NCI-H82 treated with DMSO at 0.1 percent for 48 hours (cell line): ENCODE results near the gene ZHX3.

Experiments
- DNase-seq: peaks from one replicate; lab custom pipeline; 2025; ENCODE audit not compliant: unreplicated experiment; lab: John Stamatoyannopoulos, UW

The ZHX3 gene

GRCh38 chr20:41317546-41318270 lies at the start of gene ZHX3:
Gene ZHX3, minus strand, starts transcription at chr20:41317731. Its CDS starts 112,815 bp downstream, at chr20:41204916.
- peak; percentile 86 for DNase-seq

DNA sequence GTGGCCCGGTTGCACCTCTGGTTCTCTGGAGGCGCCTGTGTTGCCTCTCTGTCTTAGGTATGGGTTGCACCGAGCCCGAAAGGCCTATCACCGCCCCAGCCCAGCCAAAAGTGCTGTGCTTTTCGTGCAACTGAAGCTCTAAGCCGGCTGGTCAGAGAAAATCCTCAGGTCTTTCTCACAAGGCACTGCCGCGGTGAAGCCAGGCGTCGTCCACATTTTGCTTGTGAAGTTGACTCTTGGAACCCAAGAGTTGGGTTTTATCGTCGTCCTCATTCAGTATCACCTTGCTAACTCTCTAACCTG lies 49.8 kb upstream of the ZHX3 start:
- no peak for DNase-seq

DNA sequence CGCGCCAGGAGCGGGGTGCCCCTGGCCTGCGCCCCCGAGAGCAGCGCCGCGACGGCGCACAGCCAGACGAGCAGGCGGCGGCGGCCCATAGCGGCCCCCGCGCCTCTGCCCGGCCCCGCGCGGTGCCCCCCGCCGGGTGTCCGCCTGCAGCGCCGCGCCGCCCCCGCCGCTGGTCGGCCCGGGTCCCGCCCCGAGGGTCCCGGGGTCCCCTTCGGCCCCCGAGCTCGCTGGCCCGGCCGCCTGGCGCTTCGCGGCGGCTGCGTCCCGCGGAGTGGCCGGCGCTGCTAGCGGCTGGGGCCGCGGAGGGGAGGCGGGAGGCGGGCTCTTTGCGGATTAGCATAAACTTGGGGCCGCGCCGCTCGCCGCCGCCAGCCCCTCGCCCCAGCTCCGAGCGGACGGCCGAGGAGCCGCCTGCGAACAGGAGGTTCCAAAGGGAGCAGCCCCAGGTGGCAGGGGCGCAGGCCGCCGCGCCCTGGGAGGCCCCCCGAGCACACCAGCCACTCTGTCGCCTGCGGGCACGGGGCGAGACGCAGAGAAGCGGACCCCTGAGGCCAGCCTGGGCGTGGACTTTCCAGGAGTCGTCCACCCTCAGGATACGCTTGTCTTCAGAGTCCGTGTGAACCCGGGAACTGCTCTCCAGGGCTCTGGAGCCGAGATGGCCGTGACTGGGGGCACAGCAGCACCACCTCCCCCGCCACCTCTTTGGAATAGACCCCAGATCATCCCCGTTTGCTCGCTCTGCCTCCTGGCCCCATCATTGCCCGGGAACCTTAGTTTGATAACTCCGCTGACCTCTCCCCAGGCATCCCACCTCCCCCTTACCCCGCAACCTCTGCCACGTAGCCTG lies 49.2 kb upstream of the ZHX3 start, which contains the start of gene EMILIN3:
TSS of gene EMILIN3 (minus strand) at position 273 of the 847 bp plus-strand sequence. CDS start at position 89, 184 bp downstream.
- DNase-seq: no peak

GRCh38 chr20:41365777-41366545 lies 48.4 kb upstream of the ZHX3 start:
- no peak for DNase-seq

- DNase-seq: no peak
Measured at GRCh38 chr20:41364967-41365765, 47.6 kb upstream of the ZHX3 start.

DNA sequence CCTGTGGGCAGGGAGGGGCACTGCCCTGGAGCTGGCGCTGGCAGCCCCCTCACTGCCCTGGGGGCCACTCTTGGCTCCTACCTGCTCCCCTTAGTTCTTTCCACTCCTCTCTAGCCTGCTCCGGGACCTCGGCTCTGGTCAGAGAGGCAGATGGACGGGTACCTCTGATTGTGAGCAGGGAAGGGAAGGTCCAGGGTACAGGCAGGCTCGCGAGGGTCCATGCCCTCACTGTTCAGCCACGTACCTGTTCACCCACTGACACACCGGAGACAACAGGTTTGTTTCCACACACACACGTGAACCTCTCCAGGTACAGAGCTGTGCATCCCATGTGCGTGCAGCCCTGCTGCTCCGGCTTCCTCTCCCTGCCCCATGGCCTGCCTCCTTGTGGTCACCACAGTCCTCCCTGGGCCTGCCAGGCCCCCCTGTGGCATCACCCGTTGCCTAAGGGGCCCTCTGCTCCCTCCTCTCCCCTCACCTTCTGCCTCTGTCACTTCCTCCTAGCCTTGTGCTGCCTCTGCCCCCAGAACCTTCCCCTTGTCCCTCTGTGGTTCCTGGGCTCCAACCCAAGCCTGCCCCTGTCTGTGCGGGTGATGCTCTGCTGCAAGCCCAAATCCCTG lies 46.8 kb upstream of the ZHX3 start:
- no peak for DNase-seq

DNA sequence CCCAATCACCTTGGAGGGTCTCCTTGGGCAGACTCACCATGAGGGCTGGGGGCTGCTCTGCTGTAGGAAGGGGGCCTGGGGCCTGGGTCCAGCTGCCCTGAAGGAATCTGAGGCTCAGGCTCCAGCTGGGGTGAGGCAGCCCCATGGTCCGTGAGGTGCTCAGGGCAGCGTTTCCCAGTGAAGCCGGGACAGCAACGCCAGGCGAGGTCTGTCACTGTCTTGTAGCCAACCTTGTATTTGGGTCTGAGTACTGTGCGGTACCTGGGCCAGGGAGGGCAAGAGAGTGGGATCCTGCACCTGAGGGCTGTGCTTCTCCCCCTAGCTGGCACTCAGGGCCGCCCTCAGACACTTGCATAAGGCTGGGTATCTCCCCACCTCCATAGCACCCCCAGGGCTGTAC lies 46.1 kb upstream of the ZHX3 start:
- no peak for DNase-seq

DNA sequence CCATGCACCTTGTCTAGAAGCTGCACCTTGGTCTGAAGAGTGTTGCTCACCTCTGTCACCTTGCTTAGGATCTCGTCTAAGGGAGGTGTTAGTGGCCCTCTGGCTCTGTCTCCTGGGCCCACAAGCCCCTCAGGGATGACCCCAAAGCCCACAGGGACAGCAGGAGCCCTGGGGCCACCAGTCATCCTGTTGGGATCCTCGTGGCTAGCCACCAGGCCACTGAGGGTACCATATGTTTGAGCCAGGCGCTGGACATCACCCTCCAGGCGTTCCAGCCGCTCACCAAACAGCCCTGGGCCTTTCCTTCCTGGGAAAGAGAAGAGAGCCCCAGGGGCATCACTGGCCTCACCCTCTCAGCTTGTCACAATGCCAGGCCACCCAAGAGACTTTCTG lies 45.2 kb upstream of the ZHX3 start:
- DNase-seq: no peak

GRCh38 chr20:41361757-41362747 lies 44.5 kb upstream of the ZHX3 start:
- no peak for DNase-seq

DNA sequence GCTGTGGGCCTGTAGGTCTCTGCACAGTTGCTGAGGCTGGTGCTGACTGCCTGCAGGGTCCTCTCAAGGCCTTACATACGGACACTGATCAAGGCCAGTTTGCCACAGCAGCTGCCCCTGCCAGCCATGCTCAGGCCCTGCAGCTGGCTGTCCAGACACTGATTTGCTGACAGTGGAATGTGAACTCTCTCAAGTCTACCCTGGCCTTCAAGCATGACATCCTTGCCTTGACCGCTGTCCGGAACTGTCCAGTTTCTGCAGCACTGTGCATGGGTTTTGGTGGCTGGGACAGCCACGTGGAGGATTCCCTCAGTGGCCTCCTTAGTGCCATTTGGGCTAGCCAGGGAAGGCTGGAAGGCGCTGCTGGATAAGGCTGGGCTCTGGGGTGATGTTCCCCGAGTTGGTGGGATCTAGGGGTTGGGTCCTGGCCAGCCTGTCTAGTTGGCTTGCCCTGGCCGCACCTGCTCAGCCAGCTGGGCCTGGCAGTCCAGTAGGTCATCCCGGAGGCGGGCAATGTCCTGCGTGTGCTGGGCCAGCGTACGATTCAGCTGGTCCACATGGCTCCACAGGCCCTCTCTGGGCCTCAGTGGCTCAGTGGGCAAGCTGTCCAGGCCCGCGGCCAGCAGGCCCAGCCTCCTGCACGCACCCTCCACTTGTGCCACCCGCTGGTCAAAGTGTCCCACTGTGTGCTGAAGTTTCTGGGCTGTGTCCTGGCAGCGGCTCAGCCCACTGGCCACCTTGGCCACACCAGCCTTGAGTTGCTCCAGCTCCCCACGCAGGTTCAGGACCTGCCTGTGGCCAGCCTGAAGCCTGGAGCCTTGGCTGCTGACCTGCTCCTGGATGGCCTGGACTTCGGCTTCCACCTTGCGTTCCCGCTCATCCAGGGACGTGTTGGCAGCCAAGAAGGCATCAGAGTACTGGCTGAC lies 43.6 kb upstream of the ZHX3 start:
- no peak for DNase-seq

DNA sequence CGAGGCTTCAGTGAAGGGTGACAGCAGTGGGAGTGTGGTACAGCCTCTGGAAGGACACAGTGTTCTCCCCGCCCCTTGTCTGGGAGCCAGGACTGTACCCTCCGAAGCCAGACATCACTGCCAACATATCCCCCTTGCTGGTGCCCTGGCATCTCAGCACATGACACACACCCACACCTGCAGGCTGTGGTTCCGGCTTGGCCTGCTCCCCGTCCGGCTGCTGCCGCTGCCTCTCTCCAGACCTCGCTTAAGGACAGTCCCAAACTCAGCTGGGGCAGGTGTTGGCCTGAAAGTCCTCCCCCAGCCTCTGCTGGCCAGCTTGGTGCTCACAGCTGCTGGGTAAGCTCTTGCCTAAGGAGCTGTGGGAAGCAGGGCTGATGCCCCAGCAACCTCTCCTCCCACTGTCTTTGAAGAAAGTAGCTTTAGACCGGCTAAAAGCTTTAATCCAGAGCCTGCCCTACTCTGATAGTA lies 42.0 kb upstream of the ZHX3 start:
- DNase-seq: no peak

DNA sequence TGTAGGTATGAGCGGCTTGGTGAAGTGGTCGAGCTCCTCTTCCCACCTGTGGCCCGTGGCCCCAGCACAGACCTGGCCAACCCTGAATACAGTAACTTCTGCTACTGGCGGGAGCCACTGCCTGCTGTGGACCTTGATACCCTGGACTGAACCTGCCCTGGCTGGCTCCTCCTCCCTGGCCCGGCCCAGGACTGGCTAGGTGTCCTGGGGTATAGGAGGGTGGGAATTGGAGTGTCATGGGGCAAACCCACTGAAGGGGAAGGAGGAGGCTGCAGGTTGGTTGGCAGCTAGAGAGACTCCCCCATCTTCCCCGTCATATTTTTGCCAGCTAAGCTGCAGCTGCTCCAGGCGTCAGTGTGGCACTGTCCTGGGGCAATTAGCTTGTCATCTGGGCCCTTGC lies 41.2 kb upstream of the ZHX3 start:
- no peak for DNase-seq

- DNase-seq: no peak
Measured at GRCh38 chr20:41358230-41358629, 40.7 kb upstream of the ZHX3 start.

GRCh38 chr20:41357424-41358163 lies 40.1 kb upstream of the ZHX3 start:
- DNase-seq: no peak

DNA sequence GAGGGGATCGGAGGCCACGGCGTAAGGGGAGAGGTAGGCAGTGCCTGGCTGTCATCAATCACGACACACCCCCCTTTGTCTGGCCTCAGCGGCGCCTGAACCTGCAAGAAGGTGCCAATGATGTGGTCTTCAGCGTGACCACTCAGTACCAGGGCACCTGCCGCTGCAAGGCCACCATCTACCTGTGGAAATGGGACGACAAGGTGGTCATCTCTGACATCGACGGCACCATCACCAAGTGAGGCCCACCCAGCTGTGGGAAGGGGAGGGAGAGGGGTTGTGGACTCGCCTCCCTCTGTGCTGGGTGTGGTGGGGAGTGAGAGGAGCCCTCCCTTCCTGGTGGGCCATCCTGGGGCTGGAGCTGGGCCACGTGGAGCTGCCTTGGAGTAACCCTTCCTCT lies 39.4 kb upstream of the ZHX3 start:
- DNase-seq: no peak

- DNase-seq: no peak
Measured at GRCh38 chr20:41355598-41356203, 38.2 kb upstream of the ZHX3 start.

- DNase-seq: no peak
Measured at GRCh38 chr20:41355192-41355591, 37.7 kb upstream of the ZHX3 start.
